Activated T-helper 2 cell treated with anti-CD3 and anti-CD28 coated beads, Interferon-gamma antibody, Interleukin-2, Interleukin-4, amounts not matched to agents 10 μg/mL and 5 μg/mL and 100 μg/mL, durations not matched to agents 14 hours and 24 hours and 36 hours (primary cell): ENCODE results near the gene ZMYND8. TPM values are rescaled to one million over a fixed set of nuclear protein-coding genes. Genes with fewer than 3 reads are reported as not detected.
A peak's percentile ranks its signal among the peaks of the same experiment; 100 is the strongest.

ENCODE experiments used
- DNase-seq: peaks from one replicate; pipeline ENCODE4 v3.0.0; 2021; ENCODE audit warnings: low spot score
- H3K27ac Mint-ChIP-seq: one replicate; pipeline ENCODE4 v1.8.0; 2021; ENCODE audit warnings: mixed read lengths
- H3K27me3 Mint-ChIP-seq: one replicate; pipeline ENCODE4 v1.8.0; 2021; ENCODE audit warnings: low read depth, mixed read lengths
- H3K36me3 Mint-ChIP-seq: one replicate; pipeline ENCODE4 v1.8.0; 2021; ENCODE audit warnings: low read depth, mixed read lengths
- H3K4me1 Mint-ChIP-seq: one replicate; pipeline ENCODE4 v1.8.0; 2021; ENCODE audit warnings: low read depth, mixed read lengths
- H3K4me3 Mint-ChIP-seq: one replicate; pipeline ENCODE4 v1.8.0; 2021; ENCODE audit warnings: low read depth, mild to moderate bottlenecking, moderate library complexity, mixed read lengths
- H3K9me3 Mint-ChIP-seq: one replicate; pipeline ENCODE4 v1.8.0; 2021; ENCODE audit warnings: mixed read lengths
- intact Hi-C: fragments of 100-400 bp; cut with micrococcal nuclease; formaldehyde crosslinking; loops from one replicate; pipeline ENCODE4 v1.15.1; 2023
- total RNA-seq: library from RNA; stranded (reverse); gene quantifications from 2 replicates; pipeline ENCODE4 v1.2.3, GENCODE V29; 2022

The ZMYND8 gene
- total RNA-seq, 1 donor from 2014 or later: 46.7 TPM

DNA sequence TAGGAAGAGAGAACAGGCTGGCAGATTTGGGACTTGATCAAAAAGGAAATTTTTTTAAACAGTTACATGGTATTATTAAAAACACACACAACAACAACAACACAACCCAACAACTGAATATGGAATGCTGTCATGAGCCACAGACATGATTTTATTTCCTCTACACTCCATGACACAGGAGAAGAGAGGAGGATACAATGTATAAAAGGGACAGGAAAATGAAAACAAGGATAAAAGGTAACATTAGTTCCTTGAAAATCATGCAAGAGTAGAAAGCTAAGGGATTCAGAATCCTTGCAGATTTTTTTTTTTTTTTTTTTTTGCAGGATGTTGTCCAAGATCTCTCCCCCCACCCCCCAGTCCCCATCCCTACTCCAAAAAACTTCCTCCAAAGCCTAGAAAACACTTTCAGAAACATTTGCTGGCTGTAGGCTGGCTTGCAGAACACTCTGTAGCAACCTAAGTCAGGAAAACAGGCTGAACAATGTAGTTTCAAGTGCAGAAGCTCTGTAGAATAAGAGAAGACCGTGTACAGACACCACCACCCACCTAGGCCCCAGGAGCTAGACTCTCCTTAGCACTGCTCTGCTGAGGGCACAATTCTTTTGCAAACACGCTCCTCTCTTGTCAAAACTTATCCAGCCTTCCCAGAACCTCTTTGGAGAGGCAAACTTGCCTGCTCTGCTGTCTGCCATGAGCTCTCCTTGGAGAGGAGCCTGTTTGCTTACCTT, 845 bp downstream of the ZMYND8 start:
- intact Hi-C loops: loop anchor here (2.0 to 10.0 kb wide), 7 partner anchors 25 to 259 kb away; partner anchors contain the start of gene NCOA3
- H3K4me1 Mint-ChIP-seq: peaks cover 51% of the 10 kb centered on the region
- peak overlapping the region; percentile 86 for H3K4me3 Mint-ChIP-seq
- H3K9me3 Mint-ChIP-seq: no peaks in the 10 kb centered on the region
- H3K27ac Mint-ChIP-seq: peak overlapping the region; percentile 100
- no peaks in the 10 kb centered on the region for H3K27me3 Mint-ChIP-seq
- DNase-seq: no peak
- peaks cover 47% of the 10 kb centered on the region for H3K36me3 Mint-ChIP-seq

DNA sequence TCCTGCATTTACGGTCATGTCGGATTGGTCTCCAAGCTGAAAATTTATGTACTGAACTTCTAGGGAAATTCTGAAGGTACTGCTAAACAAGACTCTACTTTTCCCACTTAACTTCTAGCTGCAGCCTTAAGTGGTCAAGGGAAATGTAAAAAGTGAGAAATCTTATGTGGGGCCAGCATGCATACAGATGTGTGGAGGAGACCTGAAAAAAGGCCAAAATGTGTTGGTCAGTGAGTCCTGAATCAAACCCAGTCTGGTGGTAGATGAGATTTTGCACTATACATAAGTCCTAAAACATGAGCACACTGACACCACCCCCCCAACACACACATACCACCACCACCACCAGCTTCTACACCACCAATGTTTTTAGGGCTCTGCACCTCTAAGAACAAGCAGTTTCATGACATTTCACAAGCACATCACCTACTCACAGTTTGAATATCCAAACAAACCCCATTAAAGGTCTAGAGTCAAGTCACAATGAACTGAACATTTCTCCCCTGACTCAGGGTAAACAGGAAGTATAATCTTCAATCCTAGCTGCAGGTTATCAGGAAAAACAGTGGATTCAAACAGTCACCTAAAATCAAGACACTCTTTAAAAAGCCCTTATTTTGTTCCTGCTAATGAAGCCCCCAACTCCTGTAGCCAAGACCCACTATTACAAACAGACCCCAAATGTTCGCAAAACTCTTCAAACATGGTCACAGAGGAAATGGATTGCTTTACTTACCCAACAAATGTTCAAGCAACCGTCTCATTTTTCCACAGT, 1.6 kb downstream of the ZMYND8 start:
- Mint-ChIP-seq H3K27ac (peak overlapping the region; percentile 100), H3K4me3 (peak overlapping the region; percentile 86), H3K4me1 (peaks cover 51% of the 10 kb centered on the region), H3K27me3 (no peaks in the 10 kb centered on the region), H3K9me3 (no peaks in the 10 kb centered on the region), H3K36me3 (peaks cover 47% of the 10 kb centered on the region)
- no peak for DNase-seq
- intact Hi-C loops: loop anchor here (5.0 to 10.0 kb wide), 3 partner anchors 132 to 260 kb away; partner anchors contain the start of gene NCOA3

DNA sequence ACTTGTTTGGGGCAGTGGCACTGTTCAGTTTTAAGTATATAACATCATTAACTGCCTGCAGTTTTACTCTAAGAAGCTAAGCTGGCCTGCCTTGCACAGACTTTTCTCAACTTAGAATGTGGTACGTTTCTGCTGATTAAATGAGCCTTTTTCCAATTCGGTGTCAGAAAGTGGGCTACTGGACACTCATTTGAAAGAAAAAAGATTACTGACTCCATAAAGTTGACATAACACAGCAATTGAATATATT, 2.1 kb downstream of the ZMYND8 start:
- peak overlapping the region; percentile 100 for H3K27ac Mint-ChIP-seq
- no peaks in the 10 kb centered on the region for H3K9me3 Mint-ChIP-seq
- peaks cover 47% of the 10 kb centered on the region for H3K36me3 Mint-ChIP-seq
- H3K4me3 Mint-ChIP-seq: peak overlapping the region; percentile 86
- DNase-seq: no peak
- H3K4me1 Mint-ChIP-seq: peaks cover 51% of the 10 kb centered on the region
- intact Hi-C loops: loop anchor here (10.0 kb wide), 1 partner anchor 260 kb away; no protein-coding TSS in a partner anchor
- H3K27me3 Mint-ChIP-seq: no peaks in the 10 kb centered on the region

DNA sequence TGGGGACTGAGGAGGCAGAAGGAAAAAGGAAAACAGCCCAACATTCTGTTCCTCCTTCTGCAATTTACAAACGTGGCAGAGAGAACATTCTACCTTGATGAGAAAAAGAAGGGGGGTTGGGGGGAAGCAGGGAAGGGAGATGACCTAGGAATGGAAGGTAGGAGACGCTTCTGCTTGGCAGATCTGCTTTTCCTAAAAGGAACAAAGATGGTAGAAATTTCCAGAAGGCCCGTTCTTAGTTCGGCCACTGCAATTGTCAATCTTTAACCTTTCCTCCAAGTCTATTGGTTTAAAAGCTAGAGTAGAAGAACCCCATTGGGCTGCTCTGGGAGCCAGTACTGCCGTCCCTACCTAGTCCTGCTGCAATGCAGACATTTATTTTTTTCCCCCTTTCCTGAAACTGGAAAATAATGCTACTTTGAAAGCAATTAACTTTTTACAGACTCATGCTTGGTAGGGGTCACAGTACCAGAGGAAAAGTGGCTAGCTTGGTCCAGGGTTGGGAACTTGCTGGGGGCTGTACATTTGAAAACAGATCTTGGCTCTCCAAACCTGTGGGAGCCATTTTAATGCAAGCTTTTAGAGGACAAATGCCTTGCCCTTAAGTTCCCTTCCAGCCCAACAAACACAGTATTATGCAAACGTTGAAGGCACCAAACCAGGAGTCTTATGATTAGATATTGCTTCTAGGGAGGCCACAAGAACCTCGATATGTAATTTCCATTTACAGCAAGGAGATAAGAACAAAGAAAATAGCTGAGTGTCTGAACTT, 2.6 kb downstream of the ZMYND8 start:
- peaks cover 47% of the 10 kb centered on the region for H3K36me3 Mint-ChIP-seq
- H3K4me1 Mint-ChIP-seq: peaks cover 46% of the 10 kb centered on the region
- intact Hi-C loops: loop anchor here (10.0 kb wide), 1 partner anchor 261 kb away; no protein-coding TSS in a partner anchor
- peak overlapping the region; percentile 86 for H3K4me3 Mint-ChIP-seq
- no peaks in the 10 kb centered on the region for H3K27me3 Mint-ChIP-seq
- H3K9me3 Mint-ChIP-seq: no peaks in the 10 kb centered on the region
- peak overlapping the region; percentile 100 for H3K27ac Mint-ChIP-seq
- no peak for DNase-seq

DNA sequence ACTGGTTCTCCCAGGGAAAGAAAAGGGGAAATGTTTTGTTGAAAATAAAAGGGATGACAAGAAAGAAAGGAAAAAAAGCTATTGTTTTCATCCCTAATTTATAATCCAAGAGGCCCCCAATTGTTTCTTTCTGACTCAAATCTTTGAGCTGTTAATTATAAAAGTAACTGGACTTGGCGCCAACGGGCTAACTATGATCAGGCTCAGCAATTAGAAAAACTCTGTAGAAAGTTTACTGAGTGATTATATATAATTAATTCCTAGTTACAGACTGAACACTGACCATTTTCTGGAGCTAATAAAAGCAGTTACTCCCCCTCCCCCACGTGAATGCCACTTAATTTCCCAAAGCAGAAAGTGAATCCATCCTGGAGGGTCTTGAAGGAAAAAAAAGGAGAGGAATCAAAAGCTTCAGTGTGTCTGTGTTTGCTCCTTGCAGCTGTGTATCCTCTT, 3.2 kb downstream of the ZMYND8 start:
- Mint-ChIP-seq H3K36me3 (peaks cover 47% of the 10 kb centered on the region), H3K4me1 (peaks cover 42% of the 10 kb centered on the region), H3K27ac (peak overlapping the region; percentile 2), H3K4me3 (peak overlapping the region; percentile 86), H3K27me3 (no peaks in the 10 kb centered on the region), H3K9me3 (no peaks in the 10 kb centered on the region)
- intact Hi-C loops: loop anchor here (10.0 kb wide), 1 partner anchor 262 kb away; no protein-coding TSS in a partner anchor
- DNase-seq: no peak

DNA sequence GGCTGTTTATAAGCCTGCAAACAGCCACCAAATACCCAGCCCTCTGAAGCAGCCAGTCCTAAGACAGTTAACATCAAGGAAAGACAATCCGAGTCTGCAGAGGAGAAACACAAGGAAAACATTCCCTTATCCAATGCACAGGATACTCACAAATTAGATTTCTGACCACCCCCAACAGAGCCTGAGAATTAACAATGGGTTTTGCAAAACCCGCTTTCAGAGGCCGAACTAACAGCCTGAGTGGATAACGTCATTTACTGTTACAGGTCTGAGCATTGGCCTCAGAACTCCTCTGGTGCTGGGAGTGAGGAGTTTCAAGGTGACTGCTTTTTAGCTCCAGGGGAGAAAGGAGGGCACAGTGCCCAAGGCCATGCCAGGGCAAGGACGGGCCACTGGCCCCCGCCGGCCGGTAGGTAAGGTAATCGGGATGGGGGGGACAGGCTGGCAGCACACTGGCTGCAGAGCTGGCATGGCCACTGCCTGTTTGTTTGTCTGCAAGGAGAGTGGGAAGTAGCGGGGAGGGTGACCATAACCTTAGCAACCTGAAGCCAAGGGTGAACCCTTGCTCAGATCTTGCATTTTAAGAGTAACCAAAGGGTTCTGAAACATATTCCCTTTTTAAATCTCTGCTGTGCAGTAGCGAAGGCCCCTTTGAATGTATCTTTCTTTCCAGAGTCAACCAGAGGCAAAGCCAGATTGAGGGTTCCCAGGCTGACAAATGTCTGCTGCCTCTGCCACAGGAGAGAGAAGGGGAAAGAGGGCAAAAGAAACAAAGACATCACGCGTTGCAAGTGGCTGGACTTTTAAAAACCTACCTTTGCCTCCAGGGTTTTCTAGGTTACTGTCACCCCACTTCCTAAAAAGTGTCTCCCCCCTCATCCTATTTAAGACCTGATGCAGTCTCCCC, 3.9 kb downstream of the ZMYND8 start:
- H3K4me1 Mint-ChIP-seq: peaks cover 36% of the 10 kb centered on the region

DNA sequence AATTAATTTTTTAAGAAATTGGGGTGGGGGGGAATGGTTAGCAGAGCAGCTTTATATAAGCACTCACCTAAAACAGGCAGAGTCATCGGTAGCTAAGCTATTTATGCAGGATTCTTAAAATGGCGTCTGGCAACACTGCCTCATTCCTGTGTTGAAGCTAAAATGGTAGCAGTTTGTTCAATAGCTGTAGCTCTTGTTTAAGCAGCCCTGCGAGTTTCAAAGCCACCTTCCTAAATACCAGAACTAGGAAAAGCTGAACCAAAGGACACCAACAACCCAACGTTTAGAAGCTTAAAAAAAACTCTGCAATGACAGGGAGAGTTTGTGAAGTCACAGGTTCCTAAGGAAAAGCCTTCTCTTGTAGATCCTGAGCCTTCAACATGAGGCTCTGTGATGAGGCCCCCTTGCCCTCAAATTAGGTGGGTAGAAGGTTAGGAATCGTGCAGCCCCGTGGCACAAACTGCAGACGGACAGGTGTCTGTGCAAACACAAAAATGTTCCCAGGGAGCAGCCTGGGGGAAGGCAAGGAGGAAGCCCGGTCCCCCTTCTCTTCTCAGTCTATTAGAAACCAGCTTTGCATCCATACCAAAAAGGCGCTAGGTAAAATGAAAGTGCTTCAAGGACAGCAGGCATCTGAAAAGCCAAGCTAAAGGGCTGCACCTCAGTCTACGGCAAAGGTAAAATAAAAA, 4.7 kb downstream of the ZMYND8 start:
- Mint-ChIP-seq H3K27me3 (no peaks in the 10 kb centered on the region), H3K4me3 (no peak overlapping the region), H3K27ac (peak overlapping the region; percentile 63), H3K9me3 (no peaks in the 10 kb centered on the region), H3K36me3 (peaks cover 58% of the 10 kb centered on the region), H3K4me1 (peaks cover 33% of the 10 kb centered on the region)
- no peak for DNase-seq
- intact Hi-C loops: loop anchor here (10.0 kb wide), 1 partner anchor 263 kb away; no protein-coding TSS in a partner anchor

More for the DNA sequence above, 3.9 kb downstream of the ZMYND8 start:
- no peaks in the 10 kb centered on the region for H3K27me3 Mint-ChIP-seq
- peak overlapping the region; percentile 34 for H3K27ac Mint-ChIP-seq
- no peak overlapping the region for H3K4me3 Mint-ChIP-seq
- no peaks in the 10 kb centered on the region for H3K9me3 Mint-ChIP-seq
- DNase-seq: no peak
- H3K36me3 Mint-ChIP-seq: peaks cover 50% of the 10 kb centered on the region
- intact Hi-C loops: loop anchor here (10.0 kb wide), 1 partner anchor 262 kb away; no protein-coding TSS in a partner anchor

DNA sequence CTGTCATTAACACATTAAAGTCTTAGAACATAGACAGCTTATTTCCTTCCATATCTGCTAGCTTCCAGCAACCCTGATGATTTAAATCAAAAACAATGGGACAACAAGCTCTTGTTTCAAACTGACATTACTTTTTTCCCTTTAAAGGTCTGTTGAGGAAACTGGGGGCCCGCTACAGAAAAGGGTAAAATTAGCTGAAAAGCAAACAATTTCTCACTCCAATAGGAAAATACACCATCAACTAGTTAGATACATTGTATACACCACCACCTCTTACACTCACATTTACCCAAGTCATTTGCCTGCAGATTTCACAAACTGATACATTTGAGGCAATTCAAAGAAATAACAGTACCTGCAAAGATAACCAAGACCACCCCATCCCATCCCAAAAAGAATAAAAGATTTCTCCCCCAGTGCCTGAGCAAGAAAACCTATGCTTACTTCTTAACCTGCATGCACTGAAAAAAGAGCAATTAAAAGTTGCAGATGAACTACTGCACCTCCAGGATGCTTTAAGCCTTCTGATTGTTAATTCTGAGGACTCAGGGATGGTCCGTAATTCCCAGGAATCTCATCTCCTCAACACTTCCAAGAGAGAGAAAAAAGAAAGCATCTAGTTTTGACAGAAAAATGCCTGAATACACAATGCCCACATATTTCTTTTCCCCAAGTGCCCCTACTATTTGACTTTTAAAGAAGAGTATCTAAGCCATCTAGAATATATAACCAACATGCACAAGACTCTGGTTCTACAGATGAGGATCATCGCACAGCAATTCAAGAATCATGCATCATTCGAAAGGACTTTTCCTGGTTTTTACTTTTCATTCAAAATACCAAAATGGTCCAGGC, 5.6 kb downstream of the ZMYND8 start:
- Mint-ChIP-seq H3K27ac (no peak overlapping the region), H3K4me1 (peaks cover 36% of the 10 kb centered on the region), H3K9me3 (no peaks in the 10 kb centered on the region), H3K27me3 (no peaks in the 10 kb centered on the region), H3K36me3 (peaks cover 62% of the 10 kb centered on the region), H3K4me3 (no peak overlapping the region)
- no peak for DNase-seq
- intact Hi-C loops: loop anchor here (1.0 to 10.0 kb wide), 2 partner anchors 77 to 264 kb away; no protein-coding TSS in a partner anchor

DNA sequence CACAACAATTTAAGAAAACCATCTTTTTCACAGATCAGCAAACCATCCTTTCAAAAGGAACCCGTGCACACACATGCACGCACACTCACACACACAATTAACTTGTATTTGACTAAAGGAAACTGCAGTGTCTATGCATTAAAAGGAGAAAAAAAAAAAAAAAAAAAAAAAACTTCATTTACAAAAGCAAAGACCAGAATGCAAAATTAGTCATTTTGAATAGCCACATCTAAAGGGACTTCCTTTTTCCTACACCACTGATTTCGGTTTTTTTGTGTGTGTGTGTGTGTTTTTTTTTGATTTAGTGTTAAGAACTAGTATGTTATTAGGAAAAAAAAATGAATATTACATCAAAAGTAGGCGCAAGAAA, 6.3 kb downstream of the ZMYND8 start:
- Mint-ChIP-seq H3K9me3 (no peaks in the 10 kb centered on the region), H3K27ac (no peak overlapping the region), H3K4me1 (peaks cover 30% of the 10 kb centered on the region), H3K36me3 (peaks cover 59% of the 10 kb centered on the region), H3K4me3 (no peak overlapping the region), H3K27me3 (no peaks in the 10 kb centered on the region)
- intact Hi-C loops: loop anchor here (1.0 to 10.0 kb wide), 2 partner anchors 76 to 265 kb away; no protein-coding TSS in a partner anchor
- DNase-seq: no peak

DNA sequence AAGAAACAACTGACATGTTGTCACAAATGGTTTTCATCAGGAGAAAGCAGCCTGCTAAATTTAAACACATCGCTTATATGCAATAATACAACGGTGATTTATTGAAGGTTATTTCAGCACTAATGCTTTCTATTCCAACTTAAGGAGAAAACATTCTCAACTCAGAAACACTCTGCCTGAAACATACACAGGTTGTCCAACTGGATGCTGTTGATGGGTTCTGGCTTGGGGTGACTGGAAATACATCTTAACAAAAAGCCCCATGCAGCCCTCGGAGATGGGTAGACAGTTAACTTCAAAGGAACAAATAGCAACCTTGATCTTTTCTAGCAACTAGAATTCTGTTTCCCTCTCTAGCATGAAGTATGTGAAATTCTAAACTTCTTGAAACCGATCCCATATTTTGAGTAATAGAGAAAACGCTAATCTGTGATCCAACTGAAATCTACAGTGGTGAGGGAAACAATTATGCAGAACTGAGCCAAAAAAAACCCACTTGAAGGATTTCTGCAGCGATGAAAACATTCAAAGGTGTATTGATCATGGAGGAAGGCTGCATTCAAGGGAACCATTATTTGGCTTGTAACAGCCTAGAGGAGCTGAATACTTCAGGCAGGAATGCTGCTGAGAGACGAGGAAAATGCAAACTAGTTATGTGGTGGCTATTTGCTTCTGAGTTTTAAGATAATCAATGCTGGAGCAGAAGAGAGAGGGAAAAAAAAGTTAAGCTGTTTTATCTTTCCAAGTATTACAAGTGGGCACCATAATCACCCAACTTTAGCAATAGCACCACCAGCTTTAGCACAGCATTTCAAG, 6.9 kb downstream of the ZMYND8 start:
- Mint-ChIP-seq H3K4me3 (no peak overlapping the region), H3K27me3 (no peaks in the 10 kb centered on the region), H3K9me3 (no peaks in the 10 kb centered on the region), H3K4me1 (peaks cover 27% of the 10 kb centered on the region), H3K36me3 (peaks cover 58% of the 10 kb centered on the region), H3K27ac (no peak overlapping the region)
- intact Hi-C loops: loop anchor here (1.0 to 10.0 kb wide), 2 partner anchors 75 to 265 kb away; no protein-coding TSS in a partner anchor
- DNase-seq: no peak
